Thoracic aorta (tissue), 2 donors: ENCODE results near the gene ATP6V0D1. TPM values are rescaled to one million over a fixed set of nuclear protein-coding genes. Genes with fewer than 3 reads are reported as not detected.

ENCODE experiments used
- ATAC-seq: fragments of 150-250 bp; one replicate; pipeline ENCODE4 v1.8.0; 2017; ENCODE audit warnings: low read depth; ENCODE audit not compliant: insufficient number of reproducible peaks, low FRiP score
- DNase-seq: peaks from one replicate; pipeline ENCODE4 v3.0.0-alpha.2; 2020; ENCODE audit warnings: low spot score
- H3K27ac ChIP-seq, 2 donors: fragments of 200-600 bp; sonication (generic); 1 replicate in 1 of 2; 2 replicates in 1 of 2; pipeline ENCODE4 v1.5.1; 2016; ENCODE audit warnings: mild to moderate bottlenecking in 2 of 2, moderate library complexity in 2 of 2
- H3K27me3 ChIP-seq: fragments of 200-600 bp; sonication (generic); replicated peaks from 2 replicates; pipeline ENCODE4 v1.6.0; 2016; ENCODE audit warnings: mild to moderate bottlenecking; ENCODE audit not compliant: insufficient read depth
- H3K36me3 ChIP-seq: fragments of 200-600 bp; sonication (generic); one replicate; pipeline ENCODE4 v1.5.1; 2016
- H3K4me1 ChIP-seq, 2 donors: fragments of 200-600 bp; sonication (generic); 1 replicate in 1 of 2; 2 replicates in 1 of 2; pipeline versions ENCODE4 v1.5.1 to v1.6.0; 2016; ENCODE audit warnings: low read depth in 2 of 2, mild to moderate bottlenecking in 1 of 2; ENCODE audit not compliant: control insufficient read depth in 1 of 2
- H3K4me3 ChIP-seq: fragments of 200-600 bp; sonication (generic); 2 replicates; pipeline ENCODE4 v1.5.1; 2016; ENCODE audit warnings: mild to moderate bottlenecking
- H3K9me3 ChIP-seq: fragments of 200-600 bp; sonication (generic); 2 replicates; pipeline ENCODE4 v1.5.1; 2016
- total RNA-seq, 2 donors: library from RNA; depleted of rRNA; stranded (reverse); fragments of >200 nt; gene quantifications; one replicate each; pipeline versions ENCODE4 v1.1.0 to v1.2.3, GENCODE V29; 2016
- TF ChIP-seq, protein P1 (sequence below): fragments of 200-600 bp; sonication (generic); IDR thresholded peaks from one replicate; pipeline ENCODE4 v1.5.1; 2019; ENCODE audit warnings: antibody characterized with exemption

The ATP6V0D1 gene
- total RNA-seq, 2 donors from 2014 or later = 68.6 to 72.7 TPM

DNA sequence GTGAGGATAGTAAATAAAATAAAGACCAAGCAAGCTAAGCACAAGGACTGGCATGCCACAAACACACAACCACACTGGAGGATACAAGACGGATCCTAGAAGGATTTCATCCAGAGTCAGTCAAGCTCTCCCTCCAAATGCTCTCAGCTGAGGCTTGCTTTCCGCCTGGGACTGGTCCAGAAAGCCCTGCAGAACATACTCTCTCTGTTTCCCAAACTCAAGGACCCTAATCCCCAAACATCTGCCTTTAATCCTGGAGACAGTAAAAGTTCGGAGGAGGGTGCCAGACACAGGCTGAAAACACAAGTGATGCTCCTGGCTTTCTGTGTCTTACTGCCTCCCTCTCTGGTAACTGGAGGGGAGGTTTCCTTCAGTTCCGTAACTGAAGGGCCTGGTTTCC lies 55.4 kb downstream of the ATP6V0D1 start:
- TF ChIP-seq, protein P1, sequence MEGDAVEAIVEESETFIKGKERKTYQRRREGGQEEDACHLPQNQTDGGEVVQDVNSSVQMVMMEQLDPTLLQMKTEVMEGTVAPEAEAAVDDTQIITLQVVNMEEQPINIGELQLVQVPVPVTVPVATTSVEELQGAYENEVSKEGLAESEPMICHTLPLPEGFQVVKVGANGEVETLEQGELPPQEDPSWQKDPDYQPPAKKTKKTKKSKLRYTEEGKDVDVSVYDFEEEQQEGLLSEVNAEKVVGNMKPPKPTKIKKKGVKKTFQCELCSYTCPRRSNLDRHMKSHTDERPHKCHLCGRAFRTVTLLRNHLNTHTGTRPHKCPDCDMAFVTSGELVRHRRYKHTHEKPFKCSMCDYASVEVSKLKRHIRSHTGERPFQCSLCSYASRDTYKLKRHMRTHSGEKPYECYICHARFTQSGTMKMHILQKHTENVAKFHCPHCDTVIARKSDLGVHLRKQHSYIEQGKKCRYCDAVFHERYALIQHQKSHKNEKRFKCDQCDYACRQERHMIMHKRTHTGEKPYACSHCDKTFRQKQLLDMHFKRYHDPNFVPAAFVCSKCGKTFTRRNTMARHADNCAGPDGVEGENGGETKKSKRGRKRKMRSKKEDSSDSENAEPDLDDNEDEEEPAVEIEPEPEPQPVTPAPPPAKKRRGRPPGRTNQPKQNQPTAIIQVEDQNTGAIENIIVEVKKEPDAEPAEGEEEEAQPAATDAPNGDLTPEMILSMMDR = no peak
- peaks cover 0 to 5% of the 10 kb centered on the region in 2 donors for H3K4me1 ChIP-seq
- no peaks in the 10 kb centered on the region for H3K27me3 ChIP-seq
- no peak for ATAC-seq
- H3K36me3 ChIP-seq = no peaks in the 10 kb centered on the region
- H3K9me3 ChIP-seq = no peaks in the 10 kb centered on the region
- H3K4me3 ChIP-seq = no peak overlapping the region
- no peak for DNase-seq
- H3K27ac ChIP-seq = no peak overlapping the region

DNA sequence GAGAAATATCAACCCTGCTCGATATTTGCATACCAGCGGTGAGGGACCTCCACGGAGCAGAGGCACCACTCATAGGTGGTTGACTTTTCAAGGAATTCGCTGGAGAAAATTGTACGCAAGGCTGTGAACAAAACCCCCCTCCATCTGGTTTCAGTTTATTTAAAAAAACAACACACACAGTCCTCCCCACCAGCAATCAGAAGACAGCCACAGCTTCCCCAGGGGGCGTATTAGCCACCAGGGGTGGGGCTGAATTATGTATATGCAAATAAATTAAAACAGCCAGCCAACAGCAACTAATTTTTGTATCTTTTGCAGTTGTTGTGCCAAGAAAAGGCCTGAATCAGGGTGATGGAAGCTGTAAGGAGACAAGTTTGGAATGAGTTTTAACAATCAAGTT lies 55.9 kb downstream of the ATP6V0D1 start:
- no peaks in the 10 kb centered on the region for H3K9me3 ChIP-seq
- no peaks in the 10 kb centered on the region for H3K4me1 ChIP-seq
- DNase-seq = no peak
- TF ChIP-seq, protein P1 = no peak
- H3K27ac ChIP-seq = no peak overlapping the region
- H3K27me3 ChIP-seq = no peaks in the 10 kb centered on the region
- H3K36me3 ChIP-seq = no peaks in the 10 kb centered on the region
- no peak overlapping the region for H3K4me3 ChIP-seq
- ATAC-seq = no peak

DNA sequence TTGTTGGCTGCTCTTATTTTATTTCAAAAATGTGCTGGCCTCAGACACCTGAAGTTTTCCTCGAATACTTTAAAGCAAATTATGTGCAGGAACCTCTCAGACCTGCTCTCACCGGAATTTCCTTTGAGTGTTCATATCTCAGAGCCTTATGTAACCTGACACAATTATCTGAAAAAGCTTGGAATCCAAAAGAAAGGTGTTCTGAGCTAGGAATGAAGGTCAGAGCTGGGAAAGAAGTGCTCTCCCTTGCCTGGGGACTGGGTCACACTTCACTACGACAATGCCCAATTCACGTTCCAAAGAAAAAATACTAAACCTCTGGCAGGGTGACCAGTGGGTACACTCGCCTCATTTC lies 56.7 kb downstream of the ATP6V0D1 start:
- no peaks in the 10 kb centered on the region for H3K27me3 ChIP-seq
- TF ChIP-seq, protein P1 = no peak
- H3K4me3 ChIP-seq = no peak overlapping the region
- no peaks in the 10 kb centered on the region for H3K36me3 ChIP-seq
- no peak overlapping the region for H3K27ac ChIP-seq
- DNase-seq (no peak), ATAC-seq (no peak)
- H3K4me1 ChIP-seq = no peaks in the 10 kb centered on the region
- no peaks in the 10 kb centered on the region for H3K9me3 ChIP-seq

DNA sequence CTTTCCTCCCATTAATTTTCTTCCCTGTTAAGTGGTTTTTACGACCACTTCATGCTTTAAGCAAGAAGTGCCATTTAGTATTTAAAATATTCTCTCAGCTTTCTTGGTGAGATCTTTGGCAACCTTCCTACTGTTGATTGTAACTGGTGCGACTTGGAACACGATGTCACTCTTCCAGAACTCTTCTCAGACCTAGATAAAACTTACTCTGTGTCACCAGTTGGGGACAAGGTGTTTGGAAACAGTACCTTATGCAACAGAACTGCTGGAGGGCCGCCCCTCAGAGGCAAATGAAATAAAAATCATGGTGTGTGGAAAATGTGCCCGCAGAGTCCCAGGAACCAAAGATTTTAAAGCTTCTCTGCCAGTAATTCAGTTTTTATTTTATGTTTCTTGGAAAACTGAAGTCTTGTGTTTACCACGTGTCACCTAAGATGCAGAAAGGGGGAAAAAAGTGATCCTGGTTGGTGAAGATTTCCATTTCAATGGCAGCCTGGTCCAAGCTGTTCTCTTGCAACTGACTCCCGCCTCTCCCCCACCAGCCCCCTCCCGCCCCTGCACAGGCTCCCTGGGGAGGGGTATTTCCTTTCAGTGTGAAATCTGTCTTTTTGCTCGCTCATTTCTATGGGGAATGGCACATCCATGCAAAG lies 57.2 kb downstream of the ATP6V0D1 start:
- Histone ChIP-seq H3K9me3 (no peaks in the 10 kb centered on the region), H3K4me3 (no peak overlapping the region), H3K27ac (no peak overlapping the region), H3K4me1 (no peaks in the 10 kb centered on the region), H3K27me3 (no peaks in the 10 kb centered on the region), H3K36me3 (no peaks in the 10 kb centered on the region)
- DNase-seq (no peak), ATAC-seq (no peak)
- TF ChIP-seq, protein P1 = no peak

DNA sequence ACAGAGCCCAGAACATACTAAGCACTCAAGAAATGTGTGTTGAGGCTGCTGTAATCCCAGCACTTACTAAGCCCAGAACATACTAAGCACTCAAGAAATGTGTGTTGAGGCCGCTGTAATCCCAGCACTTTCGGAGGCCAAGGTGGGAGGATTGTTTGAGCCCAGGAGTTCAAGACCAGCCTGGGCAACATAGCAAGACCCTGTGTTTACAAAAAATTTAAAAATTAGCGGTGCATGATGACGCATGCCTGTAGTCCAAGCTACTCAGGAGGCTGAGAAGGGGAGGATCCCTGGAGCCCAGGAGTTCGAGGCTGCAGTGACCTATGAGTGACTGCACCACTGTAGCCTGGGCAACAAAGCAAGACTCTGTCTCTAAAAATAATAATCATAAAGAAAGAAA lies 57.9 kb downstream of the ATP6V0D1 start:
- Histone ChIP-seq H3K4me1 (no peaks in the 10 kb centered on the region), H3K9me3 (no peaks in the 10 kb centered on the region), H3K36me3 (no peaks in the 10 kb centered on the region), H3K4me3 (no peak overlapping the region), H3K27ac (no peak overlapping the region), H3K27me3 (no peaks in the 10 kb centered on the region)
- TF ChIP-seq, protein P1 = no peak
- ATAC-seq (no peak), DNase-seq (no peak)
